ENCODE data around the gene GAB2.

GAB2 gene

DNA sequence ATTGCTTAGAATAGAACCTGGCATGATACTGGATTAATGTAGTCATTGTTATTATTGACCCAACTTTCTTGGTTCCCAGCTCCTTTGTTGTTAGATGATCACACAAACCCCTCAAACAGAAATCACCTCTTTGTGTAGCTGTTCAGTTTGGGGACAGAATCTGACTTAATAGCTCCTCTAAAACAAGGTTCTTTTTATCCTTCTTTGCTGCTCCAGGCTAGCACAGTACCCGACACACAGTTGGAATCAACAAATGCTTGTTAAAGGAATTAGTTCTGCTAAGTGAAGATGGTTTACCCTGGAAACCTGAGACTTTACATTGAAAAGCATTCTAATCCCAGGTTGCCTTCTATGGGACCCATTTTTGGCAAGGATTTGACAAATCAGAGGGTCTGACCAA, 43.9 kb downstream of the GAB2 start:
- H3K36me3 ChIP-seq (ENCODE audit: insufficient read depth, low read length), result no peaks in the 10 kb centered on the region
- no peaks in the 10 kb centered on the region for H4K20me1 ChIP-seq (ENCODE audit: insufficient read depth, low read length)
- H3K4me2 ChIP-seq (ENCODE audit: low read length), result no peak overlapping the region
- H2AFZ ChIP-seq (ENCODE audit: low read length), result no peak overlapping the region
- H3K9me2 ChIP-seq (ENCODE audit: low read depth, low read length), result no peaks in the 10 kb centered on the region
- no peak overlapping the region for H3K9ac ChIP-seq (ENCODE audit: low read length)
- no peak overlapping the region for H3K27ac ChIP-seq (ENCODE audit: low read depth, low read length, poor library complexity, severe bottlenecking)
- H3K4me1 ChIP-seq (ENCODE audit: insufficient read depth, low read length, severe bottlenecking), result no peaks in the 10 kb centered on the region
- H3K9me3 ChIP-seq (ENCODE audit: low read length), result no peaks in the 10 kb centered on the region
- TF ChIP-seq, protein P1, sequence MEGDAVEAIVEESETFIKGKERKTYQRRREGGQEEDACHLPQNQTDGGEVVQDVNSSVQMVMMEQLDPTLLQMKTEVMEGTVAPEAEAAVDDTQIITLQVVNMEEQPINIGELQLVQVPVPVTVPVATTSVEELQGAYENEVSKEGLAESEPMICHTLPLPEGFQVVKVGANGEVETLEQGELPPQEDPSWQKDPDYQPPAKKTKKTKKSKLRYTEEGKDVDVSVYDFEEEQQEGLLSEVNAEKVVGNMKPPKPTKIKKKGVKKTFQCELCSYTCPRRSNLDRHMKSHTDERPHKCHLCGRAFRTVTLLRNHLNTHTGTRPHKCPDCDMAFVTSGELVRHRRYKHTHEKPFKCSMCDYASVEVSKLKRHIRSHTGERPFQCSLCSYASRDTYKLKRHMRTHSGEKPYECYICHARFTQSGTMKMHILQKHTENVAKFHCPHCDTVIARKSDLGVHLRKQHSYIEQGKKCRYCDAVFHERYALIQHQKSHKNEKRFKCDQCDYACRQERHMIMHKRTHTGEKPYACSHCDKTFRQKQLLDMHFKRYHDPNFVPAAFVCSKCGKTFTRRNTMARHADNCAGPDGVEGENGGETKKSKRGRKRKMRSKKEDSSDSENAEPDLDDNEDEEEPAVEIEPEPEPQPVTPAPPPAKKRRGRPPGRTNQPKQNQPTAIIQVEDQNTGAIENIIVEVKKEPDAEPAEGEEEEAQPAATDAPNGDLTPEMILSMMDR (IDR thresholded peaks at IDR 0.05; ENCODE audit: low read length), result no peak
- TF ChIP-seq EZH2 (IDR thresholded peaks at IDR 0.05; ENCODE audit: borderline replicate concordance, low read length), result no peak
- peaks cover 12% of the 10 kb centered on the region; the same call in 1 of the 2 replicates for H3K27me3 ChIP-seq (ENCODE audit: insufficient read depth, low read length)
- no peak overlapping the region for H3K4me3 ChIP-seq (ENCODE audit: low read depth, low read length, poor library complexity, severe bottlenecking)
- H3K79me2 ChIP-seq (ENCODE audit: insufficient read depth, low read length), result no peaks in the 10 kb centered on the region
- H3F3A ChIP-seq (ENCODE audit: insufficient read depth, low read length), result no peaks in the 10 kb centered on the region

DNA sequence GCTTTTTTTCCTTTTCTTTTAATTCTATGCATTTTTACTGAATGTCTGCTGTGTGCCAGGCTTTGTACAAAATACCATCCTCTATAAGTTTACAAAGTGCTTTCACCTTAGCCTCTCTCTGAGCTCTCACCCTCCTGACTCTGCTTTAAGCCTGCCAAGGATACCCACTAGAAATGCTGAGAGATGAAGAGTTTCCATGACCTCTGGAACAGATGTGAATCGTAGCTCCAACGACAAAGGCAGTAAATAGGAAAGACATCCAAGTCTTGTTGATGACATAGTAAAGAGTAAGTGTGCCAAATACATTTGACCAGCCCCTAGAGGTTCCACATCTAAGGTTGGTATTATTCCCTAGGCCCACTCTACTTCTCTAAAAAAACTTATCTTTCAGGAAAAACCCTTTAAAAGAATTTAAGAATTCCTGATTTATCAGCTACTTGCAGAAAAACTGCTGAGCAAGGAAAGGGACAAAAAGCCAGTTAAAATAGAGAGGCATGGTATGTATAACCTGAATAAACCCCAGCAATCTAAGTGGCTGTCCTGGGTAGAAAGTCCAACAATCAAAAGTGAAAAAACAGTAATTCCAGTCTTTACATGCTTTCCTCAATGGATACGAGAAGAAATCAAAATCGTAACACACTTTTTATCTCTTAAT, 45.4 kb downstream of the GAB2 start:
- no peaks in the 10 kb centered on the region for H3K9me2 ChIP-seq (ENCODE audit: low read depth, low read length)
- no peaks in the 10 kb centered on the region for H3K9me3 ChIP-seq (ENCODE audit: low read length)
- no peak overlapping the region for H3K4me3 ChIP-seq (ENCODE audit: low read depth, low read length, poor library complexity, severe bottlenecking)
- TF ChIP-seq EZH2 (IDR thresholded peaks at IDR 0.05; ENCODE audit: borderline replicate concordance, low read length), result no peak
- TF ChIP-seq, protein P1 (IDR thresholded peaks at IDR 0.05; ENCODE audit: low read length), result no peak
- H3K36me3 ChIP-seq (ENCODE audit: insufficient read depth, low read length), result no peaks in the 10 kb centered on the region
- no peaks in the 10 kb centered on the region for H3K4me1 ChIP-seq (ENCODE audit: insufficient read depth, low read length, severe bottlenecking)
- no peak overlapping the region for H2AFZ ChIP-seq (ENCODE audit: low read length)
- no peaks in the 10 kb centered on the region for H3K79me2 ChIP-seq (ENCODE audit: insufficient read depth, low read length)
- no peaks in the 10 kb centered on the region for H4K20me1 ChIP-seq (ENCODE audit: insufficient read depth, low read length)
- no peak overlapping the region for H3K4me2 ChIP-seq (ENCODE audit: low read length)
- H3F3A ChIP-seq (ENCODE audit: insufficient read depth, low read length), result no peaks in the 10 kb centered on the region
- 0 out of 2 replicates have a peak, but pooled peaks cover 4% of the 10 kb centered on the region for H3K27me3 ChIP-seq (ENCODE audit: insufficient read depth, low read length)
- no peak overlapping the region for H3K27ac ChIP-seq (ENCODE audit: low read depth, low read length, poor library complexity, severe bottlenecking)
- no peak overlapping the region for H3K9ac ChIP-seq (ENCODE audit: low read length)

DNA sequence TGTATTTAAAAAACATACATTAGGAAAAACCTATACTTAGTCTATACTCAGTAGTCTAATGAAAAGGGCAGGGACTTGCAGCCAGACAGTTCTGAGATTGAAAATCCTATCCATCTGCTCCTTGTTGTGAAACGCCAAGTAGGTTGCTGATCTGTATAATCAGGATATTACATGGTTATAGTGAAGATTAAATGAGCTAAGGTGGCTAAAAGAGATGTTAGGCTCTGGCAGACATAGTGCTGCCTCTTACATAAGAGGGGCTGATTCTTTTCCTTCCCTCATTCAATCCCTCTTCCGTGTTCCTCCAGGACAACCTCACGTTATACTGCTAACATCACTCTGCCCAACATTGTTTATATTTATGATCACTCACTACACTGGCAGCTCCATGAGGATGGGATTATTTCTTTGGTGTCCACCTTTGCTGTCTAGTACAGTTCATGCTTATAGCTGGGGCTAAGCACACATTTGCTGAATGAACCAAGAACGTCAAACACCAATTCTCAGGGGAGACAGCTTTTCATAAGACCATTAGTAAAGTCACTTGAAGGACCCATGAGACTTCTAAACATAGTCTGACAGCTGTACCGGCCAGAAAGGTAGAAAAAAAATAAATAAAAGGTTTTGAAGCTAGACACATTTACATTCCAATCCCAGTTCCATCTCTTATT, 46.3 kb downstream of the GAB2 start:
- Histone ChIP-seq H3K36me3 (ENCODE audit: insufficient read depth, low read length) (no peaks in the 10 kb centered on the region), H4K20me1 (ENCODE audit: insufficient read depth, low read length) (no peaks in the 10 kb centered on the region), H3K9ac (ENCODE audit: low read length) (no peak overlapping the region), H3K27me3 (ENCODE audit: insufficient read depth, low read length) (0 out of 2 replicates have a peak, but pooled peaks cover 1% of the 10 kb centered on the region), H3K4me1 (ENCODE audit: insufficient read depth, low read length, severe bottlenecking) (no peaks in the 10 kb centered on the region), H3F3A (ENCODE audit: insufficient read depth, low read length) (no peaks in the 10 kb centered on the region), H3K79me2 (ENCODE audit: insufficient read depth, low read length) (no peaks in the 10 kb centered on the region), H3K9me3 (ENCODE audit: low read length) (no peaks in the 10 kb centered on the region), H3K9me2 (ENCODE audit: low read depth, low read length) (no peaks in the 10 kb centered on the region), H3K4me2 (ENCODE audit: low read length) (no peak overlapping the region), H2AFZ (ENCODE audit: low read length) (no peak overlapping the region), H3K4me3 (ENCODE audit: low read depth, low read length, poor library complexity, severe bottlenecking) (no peak overlapping the region), H3K27ac (ENCODE audit: low read depth, low read length, poor library complexity, severe bottlenecking) (no peak overlapping the region)
- TF ChIP-seq, protein P1 (IDR thresholded peaks at IDR 0.05; ENCODE audit: low read length), result no peak
- no peak for TF ChIP-seq EZH2 (IDR thresholded peaks at IDR 0.05; ENCODE audit: borderline replicate concordance, low read length)
